GM18526 (cell line): ENCODE measurements around the gene RBM47.

Source experiments
- POLR2A ChIP-seq: IDR thresholded peaks from 3 replicates; pipeline ENCODE4 v1.6.1; 2011; ENCODE audit not compliant: insufficient read length; ENCODE audit errors: extremely low read depth

RBM47 gene

DNA sequence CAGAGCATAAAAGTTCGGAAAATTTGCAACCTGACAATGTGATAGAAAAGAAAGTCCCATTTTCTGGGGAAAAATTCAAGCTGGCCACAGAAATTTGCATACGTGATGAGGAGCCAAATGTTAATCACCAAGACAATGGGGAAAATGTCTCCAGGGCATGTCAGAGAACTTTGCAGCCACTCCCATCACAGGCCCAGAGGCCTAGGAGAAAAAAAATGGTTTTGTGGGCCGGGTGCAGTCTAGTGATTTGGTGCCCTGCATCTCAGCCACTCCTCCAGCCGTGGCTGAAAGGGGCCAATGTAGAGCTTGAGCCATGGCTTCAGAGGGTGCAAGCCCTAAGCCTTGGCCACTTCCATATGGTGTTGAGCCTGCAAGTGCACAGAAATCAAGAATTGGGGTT, 223.3 kb downstream of the RBM47 start:
- TF ChIP-seq POLR2A: no peak

DNA sequence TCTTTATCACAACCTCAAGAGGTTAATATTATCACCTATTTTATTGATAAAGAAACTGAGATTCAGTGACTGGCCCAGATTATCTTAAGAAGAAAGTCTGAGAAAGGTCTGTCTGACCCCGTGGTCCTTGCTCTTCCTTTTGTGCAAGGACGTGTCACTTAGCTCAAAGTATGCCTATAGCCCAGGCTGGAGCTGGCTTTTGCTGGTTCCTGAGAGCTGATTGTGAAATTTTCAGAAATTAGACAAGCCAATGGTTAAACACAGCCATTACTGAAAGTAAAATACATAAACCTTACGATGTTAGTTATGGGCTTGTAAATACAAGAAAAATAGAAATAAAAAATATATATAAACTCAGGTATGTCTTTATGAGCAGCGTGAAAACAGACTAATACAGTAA, 224.5 kb downstream of the RBM47 start:
- TF ChIP-seq POLR2A: no peak

DNA sequence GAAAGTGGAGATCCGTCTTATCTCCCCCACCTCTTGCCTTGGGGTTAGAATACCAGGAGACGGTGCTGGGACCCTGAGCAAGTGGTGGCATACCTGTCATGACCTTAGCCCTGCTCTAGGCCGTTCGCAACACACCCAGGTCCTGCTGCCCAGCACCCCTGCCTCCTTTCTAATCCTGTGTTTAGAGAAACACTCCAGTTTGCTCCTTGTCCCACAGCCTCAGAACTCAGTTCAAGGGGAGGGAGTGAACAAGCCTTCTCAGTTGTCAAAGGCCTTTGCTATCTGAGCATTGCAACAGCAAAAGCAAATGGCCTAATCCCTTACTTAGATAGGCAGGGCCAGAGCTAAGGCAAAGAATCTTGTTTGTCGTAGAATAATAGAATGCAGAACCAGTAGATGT, 226.6 kb downstream of the RBM47 start:
- no peak for TF ChIP-seq POLR2A

DNA sequence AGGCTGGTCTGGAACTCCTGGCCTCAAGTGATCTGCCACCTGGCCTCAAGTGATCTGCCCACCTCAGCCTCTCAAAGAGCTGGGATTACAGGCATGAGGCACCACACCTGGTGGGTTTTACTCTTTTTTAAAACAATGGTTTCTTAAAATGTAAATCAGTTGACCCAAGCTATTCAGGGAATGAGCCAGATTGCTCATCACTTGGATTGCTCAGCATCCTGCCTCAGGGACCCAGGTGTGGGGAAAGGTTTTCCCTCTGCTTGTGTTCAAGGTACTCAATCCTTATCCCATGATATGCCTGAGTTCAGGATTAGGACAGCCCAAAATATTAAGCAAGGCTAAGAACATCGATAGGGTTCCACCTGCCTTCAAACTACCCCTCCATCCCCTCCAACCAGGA, 227.1 kb downstream of the RBM47 start:
- TF ChIP-seq POLR2A: no peak

DNA sequence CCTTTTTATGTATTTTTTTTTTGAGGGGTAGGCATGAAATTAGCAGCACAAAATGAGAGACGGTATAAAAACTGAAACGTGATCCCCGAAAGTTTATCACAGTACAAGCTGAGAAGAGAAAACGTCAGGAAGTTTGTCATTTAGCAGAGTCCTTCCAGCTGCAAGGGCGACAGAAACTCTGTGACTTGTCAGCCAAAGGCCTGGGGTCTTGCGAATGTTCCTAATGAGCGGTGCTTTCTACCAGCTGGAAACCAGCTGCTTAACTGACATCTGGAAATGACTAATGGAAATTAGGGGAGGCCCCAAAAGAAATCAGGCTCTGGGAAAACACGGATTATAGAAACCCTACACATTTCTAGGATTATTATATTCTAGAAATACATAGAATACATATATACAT, 228.0 kb downstream of the RBM47 start:
- TF ChIP-seq POLR2A: no peak

DNA sequence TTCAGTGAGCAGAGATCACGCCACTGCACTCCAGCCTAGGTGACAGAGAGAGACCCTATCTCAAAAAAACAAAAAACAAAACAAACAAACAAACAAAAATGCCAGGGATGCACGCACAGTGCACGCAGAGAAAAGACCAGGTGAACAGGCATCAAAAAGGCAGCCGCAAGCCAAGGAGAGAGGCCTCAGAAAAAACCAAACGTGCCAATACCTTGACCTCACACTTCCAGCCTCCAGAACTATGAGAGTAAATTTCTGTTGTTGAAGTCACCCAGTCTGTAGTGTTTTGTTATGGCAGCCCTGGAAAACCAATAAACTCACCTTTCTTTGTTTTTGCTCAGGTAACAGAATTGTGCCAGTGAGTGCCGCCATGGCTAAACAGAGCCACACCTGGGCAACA, 228.6 kb downstream of the RBM47 start:
- no peak for TF ChIP-seq POLR2A

DNA sequence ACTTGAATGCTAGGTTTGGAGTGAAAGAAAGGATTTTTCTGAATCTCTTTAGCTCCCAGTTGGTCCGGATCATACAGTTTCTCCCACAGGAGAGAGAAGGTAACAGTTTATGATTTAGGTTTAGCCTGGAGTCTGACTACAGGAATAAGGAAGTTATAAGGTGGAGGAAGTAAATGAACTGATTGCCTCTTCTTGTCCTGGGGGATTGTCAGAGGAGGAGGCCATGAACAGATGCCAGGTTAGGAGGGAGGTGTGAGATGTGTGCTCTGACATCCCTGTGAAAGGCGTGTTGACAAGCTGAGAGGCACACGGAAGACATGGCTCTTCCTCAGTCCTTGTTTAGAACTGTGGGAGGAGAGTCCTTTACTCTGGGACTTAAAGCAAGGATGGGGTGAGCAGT, 230.1 kb downstream of the RBM47 start:
- no peak for TF ChIP-seq POLR2A

DNA sequence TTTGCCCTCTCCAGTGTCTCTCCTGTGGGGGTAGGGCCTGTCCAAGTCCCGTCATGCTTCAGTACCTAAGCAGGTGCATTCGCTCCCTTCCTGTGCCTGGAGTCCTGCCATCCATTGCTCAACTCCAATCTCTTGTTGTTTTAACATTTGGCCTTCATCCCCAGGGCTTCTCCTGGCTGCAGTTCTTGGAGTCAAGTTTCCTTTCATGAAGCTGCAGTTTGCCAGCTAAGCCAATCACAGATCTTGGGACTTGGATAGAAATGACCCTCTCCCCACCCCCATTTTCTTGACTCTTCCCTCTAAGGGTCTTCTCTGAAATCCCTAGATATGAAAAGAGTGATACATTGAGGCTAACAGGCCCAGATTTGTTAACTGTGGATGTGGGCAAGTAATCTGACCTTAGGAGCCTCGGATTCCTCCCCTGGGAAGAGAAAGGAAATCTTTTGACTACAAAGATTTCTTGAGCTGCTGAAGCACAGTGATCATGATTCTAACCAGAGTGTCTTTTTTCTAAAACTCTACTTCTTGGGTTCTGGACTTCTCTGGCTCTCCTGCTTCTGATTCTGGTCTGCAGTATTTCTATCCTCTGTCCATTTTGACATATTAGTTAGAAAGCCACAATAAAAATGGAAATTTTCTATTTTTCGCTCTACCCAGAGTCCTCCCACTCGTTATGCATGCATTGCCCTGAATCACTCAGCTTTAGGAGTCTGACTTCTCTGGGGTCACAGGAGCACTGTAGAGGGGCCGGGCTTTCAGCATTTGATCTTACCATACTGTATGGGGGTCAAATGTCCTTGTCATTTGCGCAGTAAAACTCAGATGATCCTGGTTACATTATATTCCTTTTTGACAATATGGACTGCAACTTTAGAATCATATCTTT, 233.5 kb downstream of the RBM47 start:
- TF ChIP-seq POLR2A: no peak

DNA sequence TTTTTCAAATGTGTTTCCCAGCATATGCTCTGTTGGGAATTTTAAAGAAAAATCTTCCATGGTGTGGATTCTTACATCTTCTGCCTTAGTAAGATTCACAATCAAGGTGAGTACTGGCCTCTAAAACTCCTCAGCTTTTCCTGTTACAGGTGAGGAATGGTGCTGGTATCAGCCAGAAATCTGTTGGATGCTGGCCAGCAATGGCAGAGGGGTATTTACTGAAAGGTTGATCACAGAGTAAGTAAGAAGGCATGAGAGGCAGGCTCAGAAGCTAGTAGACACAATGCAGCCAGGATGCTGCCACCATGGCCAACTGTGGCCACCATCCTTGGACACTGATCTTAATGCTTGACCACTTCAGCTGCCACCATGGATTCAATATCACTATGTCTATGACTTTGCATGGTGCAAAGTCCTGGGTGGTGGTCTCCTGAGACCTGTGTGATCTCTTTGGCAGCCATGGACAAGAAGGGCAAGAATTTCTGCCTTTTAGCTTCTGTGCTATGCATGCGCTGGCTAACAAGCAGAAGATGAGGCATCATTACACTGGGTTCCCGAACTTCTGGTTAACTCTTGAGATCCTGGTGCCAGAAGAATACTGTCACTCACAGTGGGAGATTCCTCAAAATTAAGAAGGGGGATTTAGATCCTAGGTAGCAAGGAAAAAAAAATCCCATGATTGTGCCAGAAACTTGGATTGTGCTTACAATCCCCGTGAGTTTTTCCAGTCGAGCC, 234.3 kb downstream of the RBM47 start:
- TF ChIP-seq POLR2A: no peak

DNA sequence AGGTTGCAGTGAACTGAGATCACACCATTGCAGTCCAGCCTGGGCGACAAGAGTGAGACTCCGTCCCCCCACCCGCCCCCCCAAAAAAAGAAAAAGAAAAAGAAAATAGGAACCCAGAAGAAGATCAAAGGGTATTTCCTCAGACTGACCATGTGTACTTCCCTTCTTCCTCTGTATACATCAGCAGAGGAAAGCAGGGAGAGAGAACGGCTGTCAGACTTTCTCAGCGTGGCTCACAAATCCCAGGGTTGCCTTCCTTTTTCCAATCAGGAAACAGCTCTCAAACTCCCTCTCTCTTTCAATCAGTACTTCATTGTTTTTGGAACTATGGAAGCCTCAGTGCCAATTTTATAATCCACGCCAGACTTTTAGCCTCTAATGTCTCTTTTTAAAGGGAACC, 235.4 kb downstream of the RBM47 start:
- TF ChIP-seq POLR2A: no peak

DNA sequence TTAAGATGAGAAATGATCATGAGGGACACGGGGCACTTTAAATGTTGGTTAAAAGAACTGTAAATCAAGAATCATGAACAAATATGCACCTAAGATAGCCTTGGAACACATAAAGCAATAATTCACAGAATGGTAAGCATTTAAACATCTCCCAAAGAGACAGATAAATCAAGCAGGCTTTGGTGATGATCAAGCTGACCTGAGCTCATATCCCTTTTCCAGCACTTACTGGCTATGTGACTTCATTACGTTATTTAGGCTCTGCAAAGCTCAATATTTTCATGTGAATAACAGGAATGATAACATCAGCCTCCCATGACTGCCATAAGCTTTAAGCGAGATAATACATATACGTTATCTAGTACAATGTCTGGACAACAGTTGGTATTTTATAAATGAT, 239.7 kb downstream of the RBM47 start:
- TF ChIP-seq POLR2A: no peak

DNA sequence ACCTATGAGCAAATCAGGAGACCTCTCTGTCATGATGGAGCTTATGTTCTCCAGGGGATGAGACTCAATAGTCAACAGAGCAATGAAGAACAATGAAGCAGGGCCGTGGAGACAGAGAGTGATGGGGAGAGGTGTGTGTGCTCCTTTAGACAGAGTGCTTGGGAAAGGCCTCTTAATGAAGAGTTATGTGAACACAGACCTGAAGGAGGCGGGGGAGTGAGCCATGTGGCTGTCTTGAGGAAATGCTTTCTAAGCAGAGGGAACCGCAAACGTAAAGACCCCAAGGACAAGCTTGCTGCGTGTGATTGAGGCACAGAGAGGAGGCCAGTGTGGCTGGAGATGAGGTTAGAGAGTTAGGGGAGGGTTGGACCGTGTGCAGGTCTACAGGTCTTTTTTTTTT, 241.4 kb downstream of the RBM47 start:
- no peak for TF ChIP-seq POLR2A

DNA sequence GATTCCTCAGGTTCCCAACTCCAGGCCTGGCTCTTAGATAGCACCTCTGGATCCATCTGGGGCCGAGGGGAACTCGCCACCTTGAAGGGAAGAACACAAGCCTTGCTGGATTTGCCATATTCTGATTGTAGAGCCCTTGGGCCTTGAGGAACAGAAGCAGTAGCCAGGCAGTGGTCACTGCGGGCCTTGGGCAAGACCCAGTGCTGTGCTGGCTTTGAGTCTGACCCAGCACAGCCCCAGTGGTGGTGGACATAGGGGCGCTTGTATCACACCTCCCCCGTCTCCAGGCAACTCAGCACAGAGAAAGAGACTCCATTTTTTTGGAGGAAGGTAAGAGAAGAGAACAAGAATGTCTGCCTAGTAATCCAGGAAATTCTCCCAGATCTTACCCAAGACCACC, 249.0 kb downstream of the RBM47 start:
- no peak for TF ChIP-seq POLR2A

DNA sequence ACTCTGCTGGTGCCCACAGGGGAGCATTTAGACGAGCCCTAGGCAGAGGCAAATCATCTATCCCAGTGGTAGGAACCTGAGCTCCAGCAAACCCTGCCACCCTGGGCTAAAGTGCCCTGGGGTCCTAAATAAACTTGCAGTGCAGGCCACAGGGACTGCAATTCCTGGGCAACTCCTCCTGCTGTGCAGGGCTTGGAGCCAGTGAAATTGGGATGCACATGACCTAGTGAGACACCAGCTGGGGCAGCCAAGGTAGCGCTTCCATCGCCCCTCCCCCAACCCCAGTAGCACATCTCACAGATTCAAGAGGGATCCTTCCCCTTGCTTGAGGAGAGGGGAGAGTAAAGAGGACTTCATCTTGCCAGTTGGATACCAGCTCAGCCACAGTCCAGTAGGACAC, 250.4 kb downstream of the RBM47 start:
- no peak for TF ChIP-seq POLR2A

DNA sequence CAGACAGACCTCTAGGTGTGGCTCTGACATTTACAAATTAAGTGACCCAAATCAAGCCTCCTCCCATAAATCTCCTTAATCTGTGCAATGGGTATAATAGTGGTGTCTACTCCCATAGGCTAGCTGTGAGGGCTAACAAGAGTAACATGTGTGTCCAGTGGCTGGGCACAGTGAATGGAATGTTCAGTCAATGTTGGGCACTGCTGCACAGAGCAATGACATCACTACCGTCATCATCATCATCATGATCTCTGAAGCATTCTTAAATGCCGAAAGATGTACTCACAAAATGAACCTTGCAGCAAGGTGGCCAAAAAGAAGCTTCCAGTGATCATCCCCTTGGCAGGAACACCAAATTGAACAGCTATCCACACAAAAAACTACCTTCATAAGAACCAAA, 251.0 kb downstream of the RBM47 start:
- TF ChIP-seq POLR2A: no peak

DNA sequence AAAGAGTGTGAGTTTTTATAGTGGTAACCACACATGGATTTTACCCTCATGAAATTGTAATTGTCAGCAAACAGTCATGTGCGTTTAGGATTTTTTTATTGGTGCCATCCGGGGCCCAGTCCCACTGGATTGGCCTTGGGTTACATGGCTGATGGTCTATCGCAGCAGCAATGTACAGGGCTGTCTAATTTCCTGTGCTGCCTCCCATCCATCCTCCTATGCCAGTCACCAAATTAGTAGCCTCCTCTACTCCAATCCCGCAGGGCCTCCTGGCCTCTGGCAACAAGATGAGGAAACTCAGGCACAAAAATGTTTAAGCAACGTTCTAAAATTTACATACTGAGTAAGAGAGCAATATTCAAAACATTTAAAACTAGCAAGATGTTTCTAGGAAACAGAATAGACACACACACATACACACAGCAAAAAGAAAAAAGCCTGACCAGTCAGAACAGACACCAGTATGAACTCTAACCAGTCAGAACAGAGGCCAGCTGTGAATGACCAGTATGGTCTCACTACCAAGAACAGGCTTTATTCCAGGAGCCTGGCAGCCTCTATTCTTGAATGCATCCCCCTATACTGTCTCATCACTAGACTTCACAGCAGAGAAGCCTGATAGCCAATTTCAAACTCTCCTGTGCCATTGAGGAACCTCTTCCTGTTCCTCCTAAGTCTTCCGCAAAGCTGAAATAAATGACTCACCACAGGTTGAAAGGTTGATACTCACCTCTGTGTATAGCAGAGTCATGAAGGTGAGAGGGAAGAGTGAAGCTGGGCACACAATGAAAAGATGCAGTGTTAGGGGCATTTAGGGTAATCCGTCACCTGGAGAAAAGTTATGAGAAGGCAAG, 251.9 kb downstream of the RBM47 start:
- no peak for TF ChIP-seq POLR2A

DNA sequence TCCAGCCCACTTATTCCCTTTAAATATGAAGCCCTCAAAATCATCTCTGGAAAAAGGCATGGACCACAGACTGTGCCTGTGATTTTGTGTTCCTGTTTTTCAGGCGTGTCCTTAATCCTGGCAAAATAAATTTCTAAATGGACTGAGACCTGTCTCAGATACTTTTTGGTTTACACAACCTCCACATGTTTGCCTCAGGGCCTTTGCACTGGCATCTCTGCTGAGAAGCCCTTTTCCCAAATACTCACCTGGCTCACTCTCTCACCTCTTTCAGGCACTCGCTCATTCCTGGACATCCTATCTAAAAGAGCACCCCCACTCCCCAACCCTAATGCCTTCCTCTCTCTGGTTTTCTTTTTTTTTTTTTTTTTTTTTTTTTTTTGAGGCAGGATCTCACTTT, 254.0 kb downstream of the RBM47 start:
- no peak for TF ChIP-seq POLR2A
